KOPT-K1 (cell line): ENCODE data around the gene CENPX.
"Not testable (repeated sequence)": the region's sequence is repeated elsewhere in the genome, so short reads cannot be mapped to it uniquely, and the experiment has no call there.

Experiments
- H3K27ac ChIP-seq: fragments of 200-600 bp; sonication (generic); 2 replicates; pipeline ENCODE4 v1.5.1; 2016; ENCODE audit warnings: antibody characterized with exemption, mild to moderate bottlenecking, low read depth, low read length; ENCODE audit not compliant: poor library complexity, severe bottlenecking
- H3K36me3 ChIP-seq: fragments of 200-600 bp; sonication (generic); 2 replicates; pipeline ENCODE4 v1.5.1; 2017; ENCODE audit warnings: antibody characterized with exemption, mild to moderate bottlenecking, low read length, moderate library complexity; ENCODE audit not compliant: insufficient read depth
- H3K9me3 ChIP-seq: fragments of 200-600 bp; sonication (generic); 2 replicates; pipeline ENCODE4 v1.5.1; 2017; ENCODE audit warnings: antibody characterized with exemption, low read length, mild to moderate bottlenecking; ENCODE audit not compliant: insufficient read depth, poor library complexity, severe bottlenecking

The CENPX gene

GRCh38 chr17:81983639-81984373 is 38.9 kb downstream of the CENPX start:
- H3K9me3 ChIP-seq: no peaks in the 10 kb centered on the region
- H3K27ac ChIP-seq: no peak overlapping the region
- peaks cover 29% of the 10 kb centered on the region for H3K36me3 ChIP-seq

- Histone ChIP-seq H3K9me3 (no peaks in the 10 kb centered on the region), H3K36me3 (peaks cover 29% of the 10 kb centered on the region), H3K27ac (no peak overlapping the region)
Measured at GRCh38 chr17:81983011-81983638, 39.6 kb downstream of the CENPX start.

GRCh38 chr17:81981511-81981910 is 41.2 kb downstream of the CENPX start:
- H3K27ac ChIP-seq, H3K9me3 ChIP-seq: not testable (repeated sequence)
- peaks cover 27% of the 10 kb centered on the region for H3K36me3 ChIP-seq

GRCh38 chr17:81980707-81981343 is 41.9 kb downstream of the CENPX start:
- H3K9me3 ChIP-seq: no peaks in the 10 kb centered on the region
- no peak overlapping the region for H3K27ac ChIP-seq
- peaks cover 20% of the 10 kb centered on the region for H3K36me3 ChIP-seq

- Histone ChIP-seq H3K9me3 (no peaks in the 10 kb centered on the region), H3K36me3 (peaks cover 13% of the 10 kb centered on the region)
Measured at GRCh38 chr17:81980122-81980521, 42.6 kb downstream of the CENPX start.

GRCh38 chr17:81978524-81979298 is 44.0 kb downstream of the CENPX start:
- peaks cover 5% of the 10 kb centered on the region; the same call in 1 of the 2 replicates for H3K36me3 ChIP-seq
- H3K27ac ChIP-seq: no peak overlapping the region
- H3K9me3 ChIP-seq: peaks cover 6% of the 10 kb centered on the region

More at GRCh38 chr17:81980122-81980521, 42.6 kb downstream of the CENPX start:
- no peak overlapping the region for H3K27ac ChIP-seq

- Histone ChIP-seq H3K9me3 (peaks cover 18% of the 10 kb centered on the region), H3K36me3 (peaks cover 5% of the 10 kb centered on the region; the same call in 1 of the 2 replicates), H3K27ac (peak within 1 kb of the TSS; percentile 80)
Measured at GRCh38 chr17:81977211-81977808, 45.4 kb downstream of the CENPX start, which contains the start of gene ASPSCR1. TSS of gene ASPSCR1 (plus strand) at chr17:81977629. CDS start at chr17:81977647, 18 bp downstream.

GRCh38 chr17:81976332-81977210 is 46.1 kb downstream of the CENPX start:
- Histone ChIP-seq H3K27ac (peak overlapping the region; percentile 80), H3K36me3 (peaks cover 5% of the 10 kb centered on the region; the same call in 1 of the 2 replicates), H3K9me3 (peaks cover 20% of the 10 kb centered on the region)

- no peak overlapping the region for H3K27ac ChIP-seq
- no peaks in the 10 kb centered on the region for H3K36me3 ChIP-seq
- H3K9me3 ChIP-seq: peaks cover 20% of the 10 kb centered on the region
Measured at GRCh38 chr17:81973432-81973831, 49.2 kb downstream of the CENPX start.

- Histone ChIP-seq H3K27ac (no peak overlapping the region), H3K9me3 (peaks cover 18% of the 10 kb centered on the region), H3K36me3 (no peaks in the 10 kb centered on the region)
Measured at GRCh38 chr17:81968850-81969812, 53.5 kb downstream of the CENPX start.
